Pancreas (tissue), 10 donors: ENCODE measurements around the gene NF1. TPM values are rescaled to one million over a fixed set of nuclear protein-coding genes. Genes with fewer than 3 reads are reported as not detected.

Experiments used
- ATAC-seq, 4 donors: fragments of 200-7000 bp; cut with Tn5 transposase; one replicate each; pipeline versions ENCODE4 v1.8.0 to v1.9.1; 2020; ENCODE audit warnings: mild to moderate bottlenecking in 4 of 4, moderate library complexity in 4 of 4
- DNase-seq, 6 donors: peaks; one replicate each; pipeline ENCODE4 v3.0.0-alpha.2; 2020
- FAIRE-seq: peaks from 2 replicates; lab custom pipeline; 2012; peaks lifted over from hg19 to GRCh38; lab: Jason Lieb, UNC
- H3K27ac ChIP-seq, 4 donors: fragments of 200-600 bp; sonication (generic); 1 replicate in 3 of 4; 2 replicates in 1 of 4; pipeline versions ENCODE4 v1.5.0 to v1.8.0; 2020
- H3K27me3 ChIP-seq, 4 donors: fragments of 200-600 bp; one replicate each; pipeline ENCODE4 v1.8.0; 2021
- H3K36me3 ChIP-seq, 3 donors: fragments of 200-600 bp; sonication (generic) in 1 of 3; one replicate each; pipeline versions ENCODE4 v1.5.0 to v1.8.0; 2020 to 2021
- H3K4me1 ChIP-seq, 3 donors: fragments of 200-600 bp; one replicate each; pipeline ENCODE4 v1.8.0; 2021
- H3K4me3 ChIP-seq, 4 donors: fragments of 200-600 bp; sonication (generic) in 2 of 4; one replicate each; pipeline versions ENCODE4 v1.5.0 to v1.8.0; 2020 to 2021
- H3K9me3 ChIP-seq, 4 donors: fragments of 200-600 bp; one replicate each; pipeline ENCODE4 v1.8.0; 2021
- CTCF ChIP-seq, 4 donors: fragments of 200-600 bp; sonication (generic) in 3 of 4; IDR thresholded peaks; one replicate each; pipeline versions ENCODE4 v1.5.0 to v1.8.0; 2021; ENCODE audit warnings: antibody characterized with exemption in 4 of 4
- WGBS, 2 donors: extraction: QIAGEN DNeasy Blood & Tissue Kit; methylation state at CpG; one replicate each; pipeline ENCODE4 v1.1.7; 2013; 5-methylcytosine and 5-hydroxymethylcytosine counted together
- intact Hi-C, 3 donors: fragments of 100-400 bp; cut with DNase I; formaldehyde crosslinking; loops; one replicate each; pipeline versions ENCODE4 v1.11.1 to v1.14.2; 2022
- polyA plus RNA-seq, 2 donors: library from polyadenylated mRNA; stranded (reverse); fragments of 200-250 nt; gene quantifications; one replicate each; pipeline ENCODE4 v1.2.3, GENCODE V29; 2013
- total RNA-seq, 6 donors: library from RNA; stranded (reverse); fragmentation: NEBNext Ultra II Directional in 4 of 6; extraction: Animal tissue kit (Norgen Biotek cat#: 25700) in 4 of 6; gene quantifications; one replicate each; pipeline versions ENCODE4 v1.2.1 to v1.2.4, GENCODE V29; 2021 to 2023
- donor health status: healthy with polysubstance abuse.
- donor health status: DM: no; HTN: no; CAD: no; lungs with moderate emphysema.
- donor health status: DM: no; HTN: no; CAD: no.
- donor health status: control.
- donor health status: control.
- donor health status: Bipolar disorder and iron deficiency.
- donor health status: DM: yes; HTN: yes; CAD: no.
- donor health status: DM: no; HTN: no; CAD: no.
- donor health status: DM: no; HTN: no; CAD: no.
- donor health status: DM: yes; HTN: yes; CAD: no.

Gene NF1
- total and polyA plus RNA-seq, 8 donors: 6.6 to 38.4 (median 27.8) TPM

GRCh38 chr17:31417051-31417792, 322.4 kb downstream of the NF1 start:
- Histone ChIP-seq H3K36me3 (no peaks in the 10 kb centered on the region), H3K4me1 (no peaks in the 10 kb centered on the region), H3K4me3 (no peak overlapping the region), H3K27ac (no peak overlapping the region), H3K9me3 (no peaks in the 10 kb centered on the region), H3K27me3 (no peaks in the 10 kb centered on the region)
- no peak for DNase-seq
- TF ChIP-seq CTCF (IDR thresholded peaks at IDR 0.05): no peak
- WGBS, 2 donors: 77 to 83% methylated on average over 9 to 10 of the region's 10 CpGs
- no peak for ATAC-seq
- FAIRE-seq: no peak
- intact Hi-C loops: no loop called here

GRCh38 chr17:31418773-31419350, 324.1 kb downstream of the NF1 start:
- intact Hi-C loops: no loop called here
- FAIRE-seq (no peak), DNase-seq (no peak), ATAC-seq (no peak)
- H3K9me3 ChIP-seq: no peaks in the 10 kb centered on the region
- no peak for TF ChIP-seq CTCF (IDR thresholded peaks at IDR 0.05)
- no peaks in the 10 kb centered on the region for H3K36me3 ChIP-seq
- H3K27ac ChIP-seq: no peak overlapping the region
- no peaks in the 10 kb centered on the region for H3K27me3 ChIP-seq
- no peaks in the 10 kb centered on the region for H3K4me1 ChIP-seq
- H3K4me3 ChIP-seq: no peak overlapping the region
- WGBS, 2 donors: 50 to 52% methylated on average over 6 of the region's 6 CpGs

GRCh38 chr17:31422443-31422842, 327.7 kb downstream of the NF1 start:
- no peak for DNase-seq
- H3K27ac ChIP-seq: no peak overlapping the region
- FAIRE-seq: no peak
- H3K4me1 ChIP-seq: peaks cover 8 to 11% (median 9%) of the 10 kb centered on the region in 3 donors
- 58 to 63% methylated on average over 3 of the region's 3 CpGs for WGBS, 2 donors
- H3K4me3 ChIP-seq: no peak overlapping the region
- no peaks in the 10 kb centered on the region for H3K27me3 ChIP-seq
- no peaks in the 10 kb centered on the region for H3K9me3 ChIP-seq
- no peaks in the 10 kb centered on the region for H3K36me3 ChIP-seq
- ATAC-seq: no peak
- TF ChIP-seq CTCF (IDR thresholded peaks at IDR 0.05): no peak
- intact Hi-C loops: no loop called here

GRCh38 chr17:31424944-31425281, 330.1 kb downstream of the NF1 start:
- Histone ChIP-seq H3K4me3 (no peak overlapping the region), H3K27me3 (no peaks in the 10 kb centered on the region), H3K4me1 (peaks cover 8 to 11% (median 9%) of the 10 kb centered on the region in 3 donors), H3K27ac (peak overlapping the region in 1 of 4 donors; percentile 37), H3K9me3 (no peaks in the 10 kb centered on the region), H3K36me3 (no peaks in the 10 kb centered on the region)
- intact Hi-C loops: no loop called here
- TF ChIP-seq CTCF (IDR thresholded peaks at IDR 0.05): no peak
- no peak for ATAC-seq
- FAIRE-seq: no peak
- 23 to 30% methylated on average over 5 of the region's 5 CpGs for WGBS, 2 donors
- DNase-seq: no peak
